DMS153 treated with DMSO at 0.1 percent for 48 hours (cell line): ENCODE data around the gene FAM83D.

Source experiments
- DNase-seq: peaks from one replicate; lab custom pipeline; 2025; ENCODE audit not compliant: unreplicated experiment; lab: John Stamatoyannopoulos, UW

Gene FAM83D

DNA sequence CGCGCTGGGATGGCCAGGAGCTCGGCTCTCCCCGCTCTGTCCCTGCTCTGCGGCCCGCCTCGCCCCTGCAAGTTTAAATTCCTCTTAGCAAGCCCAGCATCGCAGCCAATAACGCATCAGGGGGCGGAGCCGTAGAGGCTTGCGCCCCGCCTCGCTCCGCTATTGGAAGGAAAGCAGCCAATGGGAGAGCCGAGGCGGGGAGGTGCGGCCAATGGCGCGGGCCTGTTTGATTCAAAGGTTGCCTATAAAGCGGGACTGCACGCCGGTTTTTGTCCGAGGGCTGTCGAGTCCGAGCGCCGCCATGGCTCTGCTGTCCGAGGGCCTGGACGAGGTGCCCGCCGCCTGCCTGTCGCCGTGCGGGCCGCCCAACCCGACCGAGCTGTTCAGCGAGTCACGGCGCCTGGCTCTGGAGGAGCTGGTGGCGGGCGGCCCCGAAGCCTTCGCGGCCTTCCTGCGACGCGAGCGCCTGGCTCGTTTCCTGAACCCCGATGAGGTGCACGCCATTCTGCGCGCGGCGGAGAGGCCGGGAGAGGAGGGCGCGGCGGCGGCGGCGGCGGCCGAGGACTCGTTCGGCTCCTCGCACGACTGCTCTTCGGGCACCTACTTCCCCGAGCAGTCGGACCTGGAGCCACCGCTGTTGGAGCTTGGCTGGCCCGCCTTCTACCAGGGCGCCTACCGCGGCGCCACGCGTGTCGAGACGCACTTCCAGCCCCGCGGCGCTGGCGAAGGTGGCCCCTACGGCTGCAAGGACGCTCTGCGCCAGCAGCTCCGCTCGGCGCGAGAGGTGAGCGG is at the start of gene FAM83D:
FAM83D (plus strand) TSS at position 276 of the 792 bp plus-strand sequence; CDS start at position 302, 26 bp downstream.
- peak; percentile 94 for DNase-seq

GRCh38 chr20:38877483-38877882 is 48.7 kb upstream of the FAM83D start:
- no peak for DNase-seq

GRCh38 chr20:38878866-38879265 is 47.4 kb upstream of the FAM83D start:
- no peak for DNase-seq

GRCh38 chr20:38880952-38881735 is 45.1 kb upstream of the FAM83D start:
- no peak for DNase-seq

- DNase-seq: no peak
These were observed 44.3 kb upstream of the FAM83D start for GRCh38 chr20:38881806-38882440.

DNA sequence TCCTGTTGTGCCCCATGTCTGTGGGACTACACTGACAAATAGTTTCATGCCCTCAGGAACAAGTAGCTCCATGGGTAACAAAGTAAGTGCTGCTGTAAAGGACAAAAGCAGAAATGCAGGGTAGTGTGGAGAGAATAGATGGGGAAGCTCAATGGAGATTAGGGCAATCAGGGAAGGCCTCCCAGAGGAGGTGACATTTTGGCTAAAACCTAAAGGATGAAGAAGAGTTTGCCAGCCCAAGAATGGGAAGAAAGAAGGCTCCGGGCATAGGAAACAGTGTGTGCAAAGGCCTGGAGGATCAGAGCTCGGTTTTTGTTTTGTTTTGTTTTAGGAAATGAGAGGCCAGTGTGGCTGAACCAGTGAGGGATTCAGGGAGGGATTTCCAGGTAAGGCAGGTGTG is 43.6 kb upstream of the FAM83D start:
- DNase-seq: no peak

- no peak for DNase-seq
These were observed 42.9 kb upstream of the FAM83D start for GRCh38 chr20:38883081-38883980.

DNA sequence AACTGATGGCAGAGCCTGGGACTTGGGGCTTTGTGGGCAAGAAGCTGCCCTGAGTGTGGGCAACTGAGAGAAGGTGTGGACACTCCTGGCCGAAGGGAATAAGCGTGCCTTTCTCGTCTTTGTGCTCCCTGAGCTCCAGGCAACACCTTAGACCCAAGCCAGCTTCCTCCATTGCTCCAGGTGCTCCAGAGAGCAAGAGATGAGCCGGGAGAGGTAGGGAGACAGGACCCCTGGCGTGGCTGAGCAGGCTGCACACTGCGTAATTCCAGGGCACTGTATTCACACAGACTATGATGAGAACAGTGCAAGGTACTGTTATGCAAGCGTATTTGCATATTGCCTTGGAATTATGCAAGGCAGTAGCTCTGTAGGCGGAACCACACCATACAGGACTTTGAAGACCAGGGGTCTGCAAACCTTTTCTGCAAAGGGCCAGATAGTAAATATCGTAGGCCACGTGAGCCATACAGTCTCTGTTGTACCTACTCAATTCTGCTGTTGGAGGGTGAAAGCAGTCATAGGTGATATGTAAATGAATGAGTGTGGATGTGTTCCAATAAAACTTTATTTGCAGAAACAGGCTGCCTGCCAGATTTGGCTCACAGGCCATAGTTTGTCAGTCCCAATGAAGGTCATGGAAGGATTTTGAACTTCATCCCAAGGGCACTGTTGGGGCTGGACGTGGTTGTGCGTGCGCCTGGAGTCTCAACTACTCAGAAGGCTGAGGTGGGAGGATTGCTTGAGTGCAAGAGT is 42.1 kb upstream of the FAM83D start:
- DNase-seq: no peak

GRCh38 chr20:38885357-38885756 is 40.9 kb upstream of the FAM83D start:
- no peak for DNase-seq

GRCh38 chr20:38888059-38888831 is 38.0 kb upstream of the FAM83D start:
- DNase-seq: no peak

GRCh38 chr20:38889050-38889449 is 37.2 kb upstream of the FAM83D start:
- DNase-seq: no peak

DNA sequence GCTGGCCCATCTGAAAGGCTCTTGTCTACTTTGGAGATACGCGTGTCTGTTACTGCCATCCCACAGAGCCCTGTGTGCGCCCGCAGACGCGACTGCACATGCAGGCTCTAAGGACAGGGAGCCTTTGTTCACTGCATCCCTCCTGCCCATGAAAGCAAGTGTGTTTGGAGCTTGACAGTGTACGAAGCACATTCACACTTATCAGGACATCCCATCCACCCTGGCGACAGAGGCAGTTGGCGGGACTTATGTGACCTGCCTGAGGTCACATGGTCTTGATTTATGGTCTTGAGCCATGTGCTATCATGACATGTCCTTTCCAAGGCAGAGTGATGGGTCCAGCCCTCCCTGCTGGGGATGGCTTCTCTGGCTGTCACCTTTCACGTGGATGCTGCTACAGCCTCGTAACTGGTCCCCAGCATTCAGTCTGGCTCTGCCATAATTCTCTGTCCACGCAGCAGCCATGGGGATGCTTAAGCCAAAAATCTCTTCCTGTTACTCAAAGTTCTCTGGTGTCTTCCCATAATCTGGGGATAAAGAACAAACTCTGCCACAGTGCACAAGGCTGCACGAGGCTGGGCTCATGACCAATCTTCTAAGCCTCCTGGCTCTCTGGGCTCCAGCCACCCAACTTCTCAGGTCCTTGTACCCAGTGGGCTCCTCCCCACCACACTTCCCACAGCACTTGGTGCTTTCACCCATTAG is 36.3 kb upstream of the FAM83D start:
- no peak for DNase-seq

- DNase-seq: no peak
These were observed 35.8 kb upstream of the FAM83D start for GRCh38 chr20:38890497-38890818.

DNA sequence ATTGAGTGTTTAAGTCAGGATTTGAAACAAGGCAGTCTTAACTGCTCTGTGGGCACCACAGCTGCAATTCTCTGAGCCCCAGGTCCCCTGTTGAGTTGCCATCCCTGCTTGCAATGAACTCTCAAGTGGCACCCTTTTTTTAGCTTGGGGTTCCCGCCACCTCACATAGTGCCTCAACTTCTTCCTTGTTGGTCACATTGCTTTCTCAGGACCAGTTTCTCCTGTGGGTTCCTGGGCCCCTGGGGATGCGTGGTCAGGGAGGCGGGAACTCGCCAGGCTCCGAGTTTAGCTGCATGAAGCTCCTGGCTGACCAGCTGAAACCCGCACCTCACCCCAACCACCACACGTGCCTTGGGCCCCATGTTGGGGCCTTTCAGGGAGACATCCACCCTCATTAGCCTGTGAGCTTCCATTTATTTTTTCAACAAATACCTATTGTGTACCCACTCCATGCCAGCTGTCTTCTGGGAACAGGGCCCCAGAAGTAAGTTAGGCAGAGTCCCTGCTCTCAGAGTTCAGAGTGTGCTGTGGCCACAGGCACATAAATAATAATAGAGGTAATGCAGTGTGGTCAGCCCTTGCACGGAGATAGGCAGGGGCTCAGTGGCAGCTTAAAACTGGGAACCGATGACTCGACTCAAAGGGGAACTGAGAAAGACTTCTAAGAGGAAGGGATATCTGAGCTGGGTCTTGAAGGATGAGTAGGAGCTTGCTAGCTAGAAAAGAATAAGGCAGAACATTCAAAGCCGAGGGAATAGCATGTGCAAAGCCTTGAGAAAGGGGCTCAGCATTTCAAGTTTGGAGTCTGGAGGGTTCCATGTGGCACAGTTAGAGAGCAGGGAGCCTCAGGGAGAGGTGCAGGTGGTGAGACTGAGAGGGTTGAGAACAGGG is 33.9 kb upstream of the FAM83D start:
- no peak for DNase-seq

GRCh38 chr20:38893056-38893564 is 33.1 kb upstream of the FAM83D start:
- peak; percentile 7 for DNase-seq

- DNase-seq: peak; percentile 58
These were observed 32.6 kb upstream of the FAM83D start for GRCh38 chr20:38893565-38894090.

- no peak for DNase-seq
These were observed 31.9 kb upstream of the FAM83D start for GRCh38 chr20:38894091-38894847.
